ENCODE data around the gene XXYLT1. TPM values are rescaled to one million over a fixed set of nuclear protein-coding genes. Genes with fewer than 3 reads are reported as not detected.
A peak's percentile ranks its signal among the peaks of the same experiment; 100 is the strongest.

Gene XXYLT1
- total RNA-seq, 1 experiment from 2014 or later: 23.4 TPM

- H3K36me3 Mint-ChIP-seq: no peaks in the 10 kb centered on the region
- H3K27me3 Mint-ChIP-seq (ENCODE audit: low read depth): no peaks in the 10 kb centered on the region
- ATAC-seq: no peak
- ChIA-PET CTCF (no interaction called here), POLR2A (no interaction called here)
- no peaks in the 10 kb centered on the region for H3K9me3 Mint-ChIP-seq
- H3K4me3 Mint-ChIP-seq: no peak overlapping the region
- H3K4me1 Mint-ChIP-seq: peaks cover 34% of the 10 kb centered on the region
- peak overlapping the region; percentile 38; the same call in 1 of the 2 replicates for H3K27ac Mint-ChIP-seq
- TF ChIP-seq ATF6 (CRISPR knock-in tag; IDR thresholded peaks at IDR 0.05) (no peak), CTCF (IDR thresholded peaks at IDR 0.05) (no peak), ZBTB43 (CRISPR knock-in tag; IDR thresholded peaks at IDR 0.05) (no peak)
- DNase-seq (ENCODE audit: low spot score): no peak
Measured at GRCh38 chr3:195147649-195148080, 123.3 kb downstream of the XXYLT1 start.

GRCh38 chr3:195146131-195146530, 124.8 kb downstream of the XXYLT1 start:
- H3K4me1 Mint-ChIP-seq: peaks cover 23% of the 10 kb centered on the region
- DNase-seq (ENCODE audit: low spot score) (no peak), ATAC-seq (no peak)
- H3K4me3 Mint-ChIP-seq: no peak overlapping the region
- no peak for TF ChIP-seq ZNF425 (CRISPR knock-in tag; conservative IDR thresholded peaks at IDR 0.05)
- peaks cover 5% of the 10 kb centered on the region for H3K9me3 Mint-ChIP-seq
- H3K27me3 Mint-ChIP-seq (ENCODE audit: low read depth): no peaks in the 10 kb centered on the region
- ChIA-PET POLR2A (no interaction called here), CTCF (interaction anchor here (1.0 kb wide), 1 partner anchor 41 kb away, joined by 3 read pairs; no protein-coding TSS in a partner anchor)
- H3K36me3 Mint-ChIP-seq: peaks cover 11% of the 10 kb centered on the region
- no peak overlapping the region for H3K27ac Mint-ChIP-seq

- Mint-ChIP-seq H3K4me1 (peaks cover 18% of the 10 kb centered on the region), H3K27ac (no peak overlapping the region), H3K9me3 (peaks cover 11% of the 10 kb centered on the region), H3K27me3 (ENCODE audit: low read depth) (no peaks in the 10 kb centered on the region), H3K4me3 (no peak overlapping the region), H3K36me3 (peaks cover 17% of the 10 kb centered on the region)
- ChIA-PET CTCF (interaction anchor here (1.0 kb wide), 1 partner anchor 40 kb away, joined by 3 read pairs; no protein-coding TSS in a partner anchor), POLR2A (no interaction called here)
- DNase-seq (ENCODE audit: low spot score) (no peak), ATAC-seq (no peak)
- TF ChIP-seq GTF2I (CRISPR knock-in tag; conservative IDR thresholded peaks at IDR 0.05) (no peak), HMGA2 (CRISPR knock-in tag; IDR thresholded peaks at IDR 0.05) (no peak), ATF2 (CRISPR knock-in tag; IDR thresholded peaks at IDR 0.05; ENCODE audit: borderline replicate concordance, low read depth) (no peak), FOXP1 (CRISPR knock-in tag; IDR thresholded peaks at IDR 0.05; ENCODE audit: borderline replicate concordance) (no peak), ERG (CRISPR knock-in tag; IDR thresholded peaks at IDR 0.05) (no peak), GABPB1 (CRISPR knock-in tag; IDR thresholded peaks at IDR 0.05) (no peak), PRRX2 (CRISPR knock-in tag; IDR thresholded peaks at IDR 0.05) (no peak), RELA (CRISPR knock-in tag; IDR thresholded peaks at IDR 0.05; ENCODE audit: borderline replicate concordance) (no peak), CBFB (CRISPR knock-in tag; IDR thresholded peaks at IDR 0.05; ENCODE audit: low read depth) (no peak), ZNF423 (CRISPR knock-in tag; IDR thresholded peaks at IDR 0.05) (no peak), NR3C1 (CRISPR knock-in tag; conservative IDR thresholded peaks at IDR 0.05; ENCODE audit: low read depth) (no peak)
Measured at GRCh38 chr3:195145579-195145978, 125.4 kb downstream of the XXYLT1 start.

All from WTC11 (cell line).